ENCODE measurements around the gene LRCH2. TPM values are rescaled to one million over a fixed set of nuclear protein-coding genes. Genes with fewer than 3 reads are reported as not detected.

The LRCH2 gene
- total and polyA plus RNA-seq, 9 of the 15 experiments (the other 6 are each of a cell fraction or from before 2014, with no cell fraction given), result 1.4 to 7.2 (median 2.9) TPM

DNA sequence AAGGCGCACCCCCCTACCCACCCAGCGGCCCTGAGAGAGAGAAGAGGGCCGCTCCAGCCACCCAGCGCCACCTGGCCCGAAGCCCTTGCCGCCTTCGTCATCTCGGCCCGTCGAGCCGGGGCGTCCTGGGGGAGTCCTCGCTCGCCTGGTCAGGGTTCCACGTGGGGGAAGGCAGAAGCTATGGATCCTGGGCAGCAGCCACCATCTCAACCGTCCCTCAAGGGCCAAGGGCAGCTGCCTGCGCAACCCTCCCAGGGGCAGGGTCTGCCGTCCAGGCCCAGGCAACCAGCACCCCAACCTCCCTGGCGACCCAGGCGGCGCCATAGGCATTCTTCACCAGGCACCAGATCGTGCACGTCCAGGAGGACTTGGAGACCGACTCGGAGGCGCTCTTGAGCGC is 165.0 kb downstream of the LRCH2 start:
- DNase-seq (ENCODE audit: extremely low read depth in 1 of 4, low spot score in 3 of 4) (no peak), FAIRE-seq (no peak), ATAC-seq (no peak)
- no peaks in the 10 kb centered on the region for H3K9me1 ChIP-seq (ENCODE audit: control insufficient read depth, insufficient read depth, low read length)
- in situ Hi-C loops (cut with MboI) (no loop called here), intact Hi-C loops (cut with micrococcal nuclease) (no loop called here)
- no peaks in the 10 kb centered on the region for H3K79me2 ChIP-seq (ENCODE audit: control insufficient read depth, insufficient read depth, low read length)
- WGBS (ENCODE audit: insufficient coverage, low coverage, missing lambda C conversion rate), result 4% methylated on average over 19 of the region's 27 CpGs
- H3K4me1 ChIP-seq (replicated peaks in 1 of 2; ENCODE audit: control insufficient read depth in 2 of 2, insufficient read depth in 2 of 2, low read length in 2 of 2), result no peaks in the 10 kb centered on the region; a peak in 1 of 5 replicates
- ChIA-PET CTCF (ENCODE audit: low intra/inter-chr PET ratio) (no interaction called here), POLR2A (no interaction called here)
- no peaks in the 10 kb centered on the region for H4K20me1 ChIP-seq (replicated peaks; ENCODE audit: control insufficient read depth, insufficient read depth, low read length)
- H3K27me3 ChIP-seq (ENCODE audit: control insufficient read depth in 2 of 2, insufficient read depth in 2 of 2, low read length in 2 of 2), result no peaks in the 10 kb centered on the region
- no TSS peak for BruUV-seq (replicated peaks)
- no peak overlapping the region for H2AFZ ChIP-seq (ENCODE audit: low read depth, low read length)
- no peak overlapping the region for H3K9ac ChIP-seq (ENCODE audit: insufficient read depth in 1 of 2, low read depth in 2 of 2, low read length in 2 of 2)
- no peak overlapping the region for H3K4me2 ChIP-seq (ENCODE audit: insufficient read depth, low read length)
- H3K4me3 ChIP-seq, result no peak overlapping the region
- no peaks in the 10 kb centered on the region for H3K36me3 ChIP-seq (ENCODE audit: control insufficient read depth, insufficient read depth, low read length)
- no peaks in the 10 kb centered on the region for H3K9me3 ChIP-seq (replicated peaks; ENCODE audit: control insufficient read depth, insufficient read depth, low read depth, low read length)
- H3K27ac ChIP-seq (ENCODE audit: extremely low read depth, low read depth, low read length), result no peak overlapping the region
- TF ChIP-seq MTA3 (IDR thresholded peaks at IDR 0.05; ENCODE audit: borderline replicate concordance), result no peak
- TF ChIP-seq, protein P1, sequence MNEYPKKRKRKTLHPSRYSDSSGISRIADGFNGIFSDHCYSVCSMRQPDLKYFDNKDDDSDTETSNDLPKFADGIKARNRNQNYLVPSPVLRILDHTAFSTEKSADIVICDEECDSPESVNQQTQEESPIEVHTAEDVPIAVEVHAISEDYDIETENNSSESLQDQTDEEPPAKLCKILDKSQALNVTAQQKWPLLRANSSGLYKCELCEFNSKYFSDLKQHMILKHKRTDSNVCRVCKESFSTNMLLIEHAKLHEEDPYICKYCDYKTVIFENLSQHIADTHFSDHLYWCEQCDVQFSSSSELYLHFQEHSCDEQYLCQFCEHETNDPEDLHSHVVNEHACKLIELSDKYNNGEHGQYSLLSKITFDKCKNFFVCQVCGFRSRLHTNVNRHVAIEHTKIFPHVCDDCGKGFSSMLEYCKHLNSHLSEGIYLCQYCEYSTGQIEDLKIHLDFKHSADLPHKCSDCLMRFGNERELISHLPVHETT (CRISPR knock-in tag; conservative IDR thresholded peaks at IDR 0.05 in 1 of 2, IDR thresholded peaks at IDR 0.05 in 1 of 2), result no peak
- no peak for TF ChIP-seq IFI16 (CRISPR knock-in tag; IDR thresholded peaks at IDR 0.05)
- TF ChIP-seq, protein P2, sequence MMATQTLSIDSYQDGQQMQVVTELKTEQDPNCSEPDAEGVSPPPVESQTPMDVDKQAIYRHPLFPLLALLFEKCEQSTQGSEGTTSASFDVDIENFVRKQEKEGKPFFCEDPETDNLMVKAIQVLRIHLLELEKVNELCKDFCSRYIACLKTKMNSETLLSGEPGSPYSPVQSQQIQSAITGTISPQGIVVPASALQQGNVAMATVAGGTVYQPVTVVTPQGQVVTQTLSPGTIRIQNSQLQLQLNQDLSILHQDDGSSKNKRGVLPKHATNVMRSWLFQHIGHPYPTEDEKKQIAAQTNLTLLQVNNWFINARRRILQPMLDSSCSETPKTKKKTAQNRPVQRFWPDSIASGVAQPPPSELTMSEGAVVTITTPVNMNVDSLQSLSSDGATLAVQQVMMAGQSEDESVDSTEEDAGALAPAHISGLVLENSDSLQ (IDR thresholded peaks at IDR 0.05), result no peak
- TF ChIP-seq SIRT6 (IDR thresholded peaks at IDR 0.05; ENCODE audit: low read depth, low read length), result no peak
- TF ChIP-seq HNRNPUL1 (IDR thresholded peaks at IDR 0.05; ENCODE audit: low read length), result no peak
- TF ChIP-seq ZBTB8A (IDR thresholded peaks at IDR 0.05; ENCODE audit: partially characterized antibody), result no peak
- no peak for TF ChIP-seq CC2D1A (IDR thresholded peaks at IDR 0.05)
- TF ChIP-seq ZNF584 (CRISPR knock-in tag; IDR thresholded peaks at IDR 0.05; ENCODE audit: low read depth), result no peak
- TF ChIP-seq GABPB2 (CRISPR knock-in tag; conservative IDR thresholded peaks at IDR 0.05), result no peak
- no peak for TF ChIP-seq ETV5 (CRISPR knock-in tag; IDR thresholded peaks at IDR 0.05; ENCODE audit: low read depth)
- no peak for TF ChIP-seq RHOXF2B (CRISPR knock-in tag; conservative IDR thresholded peaks at IDR 0.05)
- no peak for TF ChIP-seq NEUROD1 (IDR thresholded peaks at IDR 0.05; ENCODE audit: borderline replicate concordance, low read depth, low read length, partially characterized antibody)
- TF ChIP-seq NRF1 (conservative IDR thresholded peaks at IDR 0.05 in 1 of 2, IDR thresholded peaks at IDR 0.05 in 1 of 2), result no peak
- no peak for TF ChIP-seq SRSF1 (IDR thresholded peaks at IDR 0.05; ENCODE audit: low read depth, low read length)
- TF ChIP-seq, protein P3, sequence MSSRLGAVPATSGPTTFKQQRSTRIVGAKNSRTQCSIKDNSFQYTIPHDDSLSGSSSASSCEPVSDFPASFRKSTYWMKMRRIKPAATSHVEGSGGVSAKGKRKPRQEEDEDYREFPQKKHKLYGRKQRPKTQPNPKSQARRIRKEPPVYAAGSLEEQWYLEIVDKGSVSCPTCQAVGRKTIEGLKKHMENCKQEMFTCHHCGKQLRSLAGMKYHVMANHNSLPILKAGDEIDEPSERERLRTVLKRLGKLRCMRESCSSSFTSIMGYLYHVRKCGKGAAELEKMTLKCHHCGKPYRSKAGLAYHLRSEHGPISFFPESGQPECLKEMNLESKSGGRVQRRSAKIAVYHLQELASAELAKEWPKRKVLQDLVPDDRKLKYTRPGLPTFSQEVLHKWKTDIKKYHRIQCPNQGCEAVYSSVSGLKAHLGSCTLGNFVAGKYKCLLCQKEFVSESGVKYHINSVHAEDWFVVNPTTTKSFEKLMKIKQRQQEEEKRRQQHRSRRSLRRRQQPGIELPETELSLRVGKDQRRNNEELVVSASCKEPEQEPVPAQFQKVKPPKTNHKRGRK (tag; IDR thresholded peaks at IDR 0.05), result no peak
- no peak for TF ChIP-seq SMARCE1 (IDR thresholded peaks at IDR 0.05)

All from K562 (cell line).